ENCODE data around the gene ATP2B3.

ATP2B3 gene

GRCh38 chrX:153610836-153611213, 93.4 kb downstream of the ATP2B3 start:
- no peak for DNase-seq (ENCODE audit: low spot score)
- TF ChIP-seq CTCF (IDR thresholded peaks at IDR 0.05; ENCODE audit: extremely low read depth, missing control alignments), result no peak

GRCh38 chrX:153611298-153612095, 94.1 kb downstream of the ATP2B3 start:
- no peak for TF ChIP-seq CTCF (IDR thresholded peaks at IDR 0.05; ENCODE audit: extremely low read depth, missing control alignments)
- no peak for DNase-seq (ENCODE audit: low spot score)

GRCh38 chrX:153612413-153612812, 95.0 kb downstream of the ATP2B3 start:
- TF ChIP-seq CTCF (IDR thresholded peaks at IDR 0.05; ENCODE audit: extremely low read depth, missing control alignments), result no peak

GRCh38 chrX:153614818-153615217, 97.4 kb downstream of the ATP2B3 start:
- no peak for TF ChIP-seq CTCF (IDR thresholded peaks at IDR 0.05; ENCODE audit: extremely low read depth, missing control alignments)
- DNase-seq (ENCODE audit: low spot score), result no peak

More at GRCh38 chrX:153612413-153612812, 95.0 kb downstream of the ATP2B3 start:
- no peak for DNase-seq (ENCODE audit: low spot score)

GRCh38 chrX:153620576-153620975, 103.1 kb downstream of the ATP2B3 start:
- TF ChIP-seq CTCF (IDR thresholded peaks at IDR 0.05; ENCODE audit: extremely low read depth, missing control alignments), result no peak
- DNase-seq (ENCODE audit: low spot score), result no peak

GRCh38 chrX:153621949-153622598, 104.6 kb downstream of the ATP2B3 start:
- TF ChIP-seq CTCF (IDR thresholded peaks at IDR 0.05; ENCODE audit: extremely low read depth, missing control alignments), result no peak
- no peak for DNase-seq (ENCODE audit: low spot score)

- TF ChIP-seq CTCF (IDR thresholded peaks at IDR 0.05; ENCODE audit: extremely low read depth, missing control alignments), result no peak
- no peak for DNase-seq (ENCODE audit: low spot score)
Measured at GRCh38 chrX:153622661-153623309, 105.3 kb downstream of the ATP2B3 start.
